ENCODE measurements around the gene SLC8A1.

DNA sequence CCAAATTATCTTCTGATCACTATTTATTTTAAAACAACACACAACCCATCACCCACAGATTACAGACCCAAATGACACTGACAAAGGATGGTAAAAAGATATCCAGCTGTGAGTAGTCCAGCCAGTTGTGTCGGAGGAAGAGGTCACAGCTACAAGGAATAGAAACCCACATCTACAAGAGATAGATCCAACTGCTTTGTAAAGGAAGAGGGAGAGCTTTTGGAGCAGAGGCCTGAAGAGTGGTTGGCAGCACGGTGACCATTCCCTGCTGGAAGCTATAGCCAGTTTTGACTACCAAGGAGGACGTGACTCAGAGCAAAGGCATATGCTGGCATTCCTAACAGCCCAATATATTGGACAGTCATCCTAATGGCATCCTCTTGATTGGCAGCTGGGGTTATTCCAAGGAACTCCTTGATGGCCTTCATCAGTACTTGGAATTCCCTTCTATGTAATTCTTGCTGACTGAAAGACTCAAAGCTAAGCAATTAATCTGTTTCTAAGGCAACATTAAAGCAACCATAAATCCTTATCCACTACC is 17.1 kb downstream of the SLC8A1 start:
- TF ChIP-seq, protein P1, sequence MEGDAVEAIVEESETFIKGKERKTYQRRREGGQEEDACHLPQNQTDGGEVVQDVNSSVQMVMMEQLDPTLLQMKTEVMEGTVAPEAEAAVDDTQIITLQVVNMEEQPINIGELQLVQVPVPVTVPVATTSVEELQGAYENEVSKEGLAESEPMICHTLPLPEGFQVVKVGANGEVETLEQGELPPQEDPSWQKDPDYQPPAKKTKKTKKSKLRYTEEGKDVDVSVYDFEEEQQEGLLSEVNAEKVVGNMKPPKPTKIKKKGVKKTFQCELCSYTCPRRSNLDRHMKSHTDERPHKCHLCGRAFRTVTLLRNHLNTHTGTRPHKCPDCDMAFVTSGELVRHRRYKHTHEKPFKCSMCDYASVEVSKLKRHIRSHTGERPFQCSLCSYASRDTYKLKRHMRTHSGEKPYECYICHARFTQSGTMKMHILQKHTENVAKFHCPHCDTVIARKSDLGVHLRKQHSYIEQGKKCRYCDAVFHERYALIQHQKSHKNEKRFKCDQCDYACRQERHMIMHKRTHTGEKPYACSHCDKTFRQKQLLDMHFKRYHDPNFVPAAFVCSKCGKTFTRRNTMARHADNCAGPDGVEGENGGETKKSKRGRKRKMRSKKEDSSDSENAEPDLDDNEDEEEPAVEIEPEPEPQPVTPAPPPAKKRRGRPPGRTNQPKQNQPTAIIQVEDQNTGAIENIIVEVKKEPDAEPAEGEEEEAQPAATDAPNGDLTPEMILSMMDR (conservative IDR thresholded peaks at IDR 0.05 in 1 of 2, IDR thresholded peaks at IDR 0.05 in 1 of 2; ENCODE audit: low read depth in 1 of 2, low read length in 2 of 2) = no peak
- no peak for TF ChIP-seq EZH2 (IDR thresholded peaks at IDR 0.05; ENCODE audit: low read length, missing control alignments)
